GM12801 (cell line): Measurements from ENCODE around the gene CLASP2.

ENCODE experiments used
- CTCF ChIP-seq: IDR thresholded peaks from one replicate; pipeline ENCODE4 v1.5.1; 2011; ENCODE audit warnings: control low read depth; ENCODE audit not compliant: insufficient read length; ENCODE audit errors: extremely low read depth

Gene CLASP2

GRCh38 chr3:33578325-33579177 is 139.5 kb downstream of the CLASP2 start:
- no peak for TF ChIP-seq CTCF

DNA sequence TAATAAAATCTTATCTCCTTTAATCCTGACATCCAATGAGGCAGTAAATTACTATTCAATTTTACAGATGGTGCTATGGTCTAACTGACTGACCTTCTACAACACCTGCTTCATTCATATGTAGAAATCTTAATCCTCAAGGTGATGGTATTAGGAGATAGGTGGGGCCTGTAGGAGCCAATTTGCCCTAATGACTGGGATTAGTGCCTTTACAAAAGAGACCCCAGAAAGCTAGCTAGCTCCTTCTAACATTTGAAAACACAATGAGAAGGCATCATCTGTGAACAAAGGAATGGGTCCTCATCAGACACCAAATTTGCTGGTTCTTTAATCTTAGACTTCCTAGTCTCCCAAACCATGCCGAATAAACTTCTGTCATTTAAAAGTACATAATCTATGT is 140.5 kb downstream of the CLASP2 start:
- no peak for TF ChIP-seq CTCF

DNA sequence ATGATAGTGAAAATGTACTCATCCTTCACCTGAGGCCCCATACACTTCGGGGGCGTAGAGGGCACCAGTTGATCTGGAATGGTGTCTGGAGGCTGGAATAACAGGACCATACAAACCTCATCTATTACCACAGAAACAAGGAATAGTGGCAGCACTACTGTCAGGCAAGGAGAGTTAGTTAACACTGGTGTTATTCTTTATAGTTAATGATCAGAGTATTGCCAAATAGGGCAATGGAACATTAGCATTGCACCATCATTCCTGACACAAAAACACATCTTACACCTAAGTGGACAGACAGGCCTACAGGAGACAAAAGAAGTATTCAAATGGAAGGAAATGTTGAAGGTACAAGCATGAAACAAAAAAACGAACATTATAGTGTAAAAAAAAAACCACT is 140.9 kb downstream of the CLASP2 start:
- TF ChIP-seq CTCF = no peak

DNA sequence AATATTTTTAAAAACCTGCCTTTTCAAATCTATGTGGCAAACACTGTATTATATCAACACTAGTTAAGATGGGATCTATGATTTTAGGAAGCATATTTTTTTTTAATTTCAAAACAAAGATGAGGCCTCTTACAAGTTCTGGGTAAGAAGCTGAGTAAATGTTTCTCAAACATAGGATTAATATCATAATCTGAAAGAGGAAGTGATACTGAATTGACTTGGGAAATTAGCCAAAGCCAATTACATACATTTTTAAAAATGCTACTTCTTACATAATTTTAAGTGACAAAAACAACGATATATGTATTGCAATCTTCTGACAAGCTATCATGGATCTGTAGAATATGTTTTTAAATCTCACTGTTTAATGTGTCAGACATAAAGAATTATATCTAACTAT is 142.7 kb downstream of the CLASP2 start:
- TF ChIP-seq CTCF = no peak

- TF ChIP-seq CTCF = no peak
Observed at GRCh38 chr3:33557829-33558228, 160.2 kb downstream of the CLASP2 start.

DNA sequence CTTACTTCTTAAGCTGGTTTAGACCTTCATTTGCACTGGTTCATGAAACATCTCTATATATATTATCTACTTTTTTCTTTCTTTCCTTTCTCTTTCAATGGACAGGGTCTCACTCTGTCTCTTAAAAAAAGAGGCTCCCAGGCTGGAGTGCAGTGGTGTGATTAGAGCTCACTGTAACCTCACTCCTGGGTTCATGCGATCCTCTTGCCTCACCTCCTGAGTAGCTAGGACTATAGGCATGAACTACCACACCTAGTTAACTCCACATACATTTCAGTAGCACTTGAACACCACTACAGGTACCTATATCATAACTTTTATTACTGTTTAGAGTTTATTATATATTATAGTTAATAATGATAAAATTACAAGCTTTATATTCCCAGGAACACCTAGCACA is 160.8 kb downstream of the CLASP2 start:
- TF ChIP-seq CTCF = no peak

DNA sequence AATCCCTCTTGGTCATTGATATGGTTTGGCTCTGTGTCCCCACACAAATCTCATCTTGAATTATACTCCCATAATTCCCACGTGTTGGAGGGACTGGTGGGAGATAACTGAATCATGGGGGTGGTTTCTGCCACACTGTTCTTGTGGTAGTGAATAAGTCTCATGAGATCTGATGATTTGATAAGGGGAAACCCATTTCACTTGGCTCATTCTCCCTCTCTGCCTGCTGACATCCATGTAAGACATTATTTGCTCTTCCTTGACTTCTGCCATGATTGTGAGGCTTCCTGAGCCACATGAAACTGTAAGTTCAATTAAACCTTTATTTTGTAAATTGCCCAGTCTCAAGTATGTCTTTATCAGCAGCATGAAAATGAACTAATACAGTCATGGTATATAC is 171.0 kb downstream of the CLASP2 start:
- TF ChIP-seq CTCF = no peak
